GM19351 (cell line): ENCODE results near the gene TMEM39A.

ENCODE experiments used
- ATAC-seq: cut with Tn5 transposase; IDR thresholded peaks from one replicate; pipeline ENCODE4 v1.9.1; 2021; ENCODE audit warnings: mild to moderate bottlenecking, moderate library complexity; ENCODE audit not compliant: unreplicated experiment

The TMEM39A gene

GRCh38 chr3:119401503-119402440 lies 61.6 kb downstream of the TMEM39A start:
- peak; percentile 78 for ATAC-seq

- peak; percentile 56 for ATAC-seq
These were observed 62.3 kb downstream of the TMEM39A start for GRCh38 chr3:119401069-119401468.

GRCh38 chr3:119400466-119400865 lies 62.9 kb downstream of the TMEM39A start:
- ATAC-seq = no peak

- ATAC-seq = no peak
These were observed 66.5 kb downstream of the TMEM39A start for GRCh38 chr3:119396870-119397269.

- ATAC-seq = peak; percentile 78
These were observed 67.5 kb downstream of the TMEM39A start for GRCh38 chr3:119395923-119396358.

- no peak for ATAC-seq
These were observed 74.8 kb downstream of the TMEM39A start for GRCh38 chr3:119388577-119388976.

- ATAC-seq = no peak
These were observed 81.3 kb downstream of the TMEM39A start for GRCh38 chr3:119382134-119382533.

GRCh38 chr3:119380697-119381096 lies 82.7 kb downstream of the TMEM39A start:
- ATAC-seq = no peak
